Adrenal gland (tissue), 5 donors: ENCODE measurements around the gene SHH.

ENCODE experiments used
- CTCF ChIP-seq, 6 experiments: fragments of 450-650 bp in 4 of 6; fragments of 200-600 bp in 2 of 6; sonication (generic) in 1 of 6; IDR thresholded peaks; 1 replicate in 5 of 6; 2 replicates in 1 of 6; pipeline versions ENCODE4 v1.5.1 to v1.8.0; 2016 to 2021; ENCODE audit warnings: antibody characterized with exemption in 6 of 6, mild to moderate bottlenecking in 2 of 6, moderate library complexity in 1 of 6
- POLR2A ChIP-seq, 2 donors: fragments of 450-650 bp; IDR thresholded peaks; one replicate each; pipeline ENCODE4 v1.6.1; 2017; ENCODE audit warnings: antibody characterized with exemption in 2 of 2, mild to moderate bottlenecking in 2 of 2, moderate library complexity in 1 of 2
- donor health status: DM: no; HTN: no; CAD: no.

GRCh38 chr7:155795401-155795800 is 16.9 kb downstream of the SHH start:
- TF ChIP-seq CTCF (IDR thresholded peaks at IDR 0.05) (no peak), POLR2A (IDR thresholded peaks at IDR 0.05) (no peak)
